Measurements from ENCODE around the gene PACS1.

GRCh38 chr11:66039765-66040164, 30.3 kb upstream of the PACS1 start:
- TF ChIP-seq CTCF (conservative IDR thresholded peaks at IDR 0.05), result no peak
- TF ChIP-seq EZH2 (IDR thresholded peaks at IDR 0.05; ENCODE audit: low read depth), result no peak
